Measurements from ENCODE around the gene ZNF385D.

Gene ZNF385D

DNA sequence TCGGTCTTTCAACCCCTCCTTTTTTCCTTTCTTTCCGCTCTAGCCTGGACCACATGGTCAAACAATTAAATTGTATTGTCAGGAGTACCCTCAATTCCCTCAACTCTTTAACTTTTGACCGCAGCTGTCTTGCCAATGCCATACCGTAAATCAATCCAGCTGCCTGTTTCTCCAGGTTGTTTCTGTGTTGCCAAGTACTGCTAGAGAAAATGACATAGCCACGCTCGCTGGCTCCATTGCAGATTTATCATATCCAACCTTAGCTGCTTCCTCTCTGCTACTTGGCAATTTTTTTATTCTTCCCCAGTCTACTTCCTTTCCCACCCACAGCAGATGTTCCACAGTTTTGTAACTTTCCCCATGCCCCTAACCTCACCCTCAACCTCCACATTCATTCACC lies 60.0 kb downstream of the ZNF385D start:
- H3K9ac ChIP-seq (ENCODE audit: insufficient read length): no peak overlapping the region

DNA sequence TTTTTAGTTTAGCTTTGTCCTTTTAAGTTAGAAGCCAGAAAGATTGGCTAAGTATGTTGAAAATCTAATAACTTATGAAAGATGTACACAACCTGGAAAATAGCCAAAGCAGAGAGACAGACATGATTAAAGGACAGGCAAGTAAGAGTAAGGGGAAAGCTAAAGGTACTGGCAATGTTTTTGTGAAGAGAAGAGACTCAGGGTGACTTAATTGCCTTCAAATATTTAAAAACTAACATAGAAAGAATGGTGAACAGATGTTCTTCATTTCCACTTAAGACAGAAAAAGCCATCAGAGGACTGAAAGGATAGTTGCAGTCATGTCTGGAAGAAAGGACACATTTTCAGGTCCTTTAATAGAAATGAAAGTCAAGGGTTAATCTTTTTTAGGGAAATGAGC lies 68.8 kb downstream of the ZNF385D start:
- DNase-seq (ENCODE audit: low read depth, low spot score): no peak
- H3K4me3 ChIP-seq: no peak overlapping the region
- no peaks in the 10 kb centered on the region for H3K36me3 ChIP-seq (ENCODE audit: insufficient read depth, low read length)
- H3K9ac ChIP-seq (ENCODE audit: insufficient read length): no peak overlapping the region
- no peak overlapping the region for H3K27ac ChIP-seq
- H3K9me3 ChIP-seq (ENCODE audit: low read depth, low read length): no peaks in the 10 kb centered on the region
- TF ChIP-seq POLR2AphosphoS5 (IDR thresholded peaks at IDR 0.05; ENCODE audit: borderline replicate concordance, low read depth, low read length) (no peak), EZH2 (IDR thresholded peaks at IDR 0.05) (no peak), FOXP2 (optimal IDR thresholded peaks at IDR 0.05; ENCODE audit: control extremely low read depth, extremely low read length, insufficient read depth) (no peak)

More for the DNA sequence above, 60.0 kb downstream of the ZNF385D start:
- no peak for TF ChIP-seq FOXP2 (optimal IDR thresholded peaks at IDR 0.05; ENCODE audit: control extremely low read depth, extremely low read length, insufficient read depth)
- no peak for TF ChIP-seq EZH2 (IDR thresholded peaks at IDR 0.05)
- no peak for TF ChIP-seq POLR2AphosphoS5 (IDR thresholded peaks at IDR 0.05; ENCODE audit: borderline replicate concordance, low read depth, low read length)
- no peak for DNase-seq (ENCODE audit: low read depth, low spot score)
- Histone ChIP-seq H3K9me3 (ENCODE audit: low read depth, low read length) (no peaks in the 10 kb centered on the region), H3K36me3 (ENCODE audit: insufficient read depth, low read length) (no peaks in the 10 kb centered on the region), H3K27ac (no peak overlapping the region), H3K4me3 (no peak overlapping the region)

DNA sequence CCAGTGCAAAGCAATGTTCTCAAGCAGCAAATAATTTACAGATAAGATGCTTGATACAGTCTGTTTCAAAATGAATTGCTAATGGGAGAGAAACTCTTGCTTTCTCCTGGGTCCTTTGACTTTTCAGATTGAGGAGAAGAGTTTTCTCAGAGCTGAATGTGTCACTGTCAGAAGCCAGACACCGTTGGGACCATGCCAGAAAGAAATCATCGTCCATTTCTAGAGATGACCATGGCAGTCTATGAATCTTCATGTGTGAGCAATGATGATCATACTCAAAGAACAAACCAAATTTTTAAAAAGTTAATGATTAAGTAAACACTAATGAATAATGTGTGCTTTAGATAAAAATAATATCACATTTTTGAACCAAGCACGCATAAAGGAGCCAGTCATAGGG lies 77.6 kb downstream of the ZNF385D start:
- Histone ChIP-seq H3K36me3 (ENCODE audit: insufficient read depth, low read length) (no peaks in the 10 kb centered on the region), H3K9me3 (ENCODE audit: low read depth, low read length) (no peaks in the 10 kb centered on the region), H3K9ac (ENCODE audit: insufficient read length) (no peak overlapping the region), H3K27ac (no peak overlapping the region), H3K4me3 (no peak overlapping the region)
- DNase-seq (ENCODE audit: low read depth, low spot score): no peak
- TF ChIP-seq EZH2 (IDR thresholded peaks at IDR 0.05): no peak
- no peak for TF ChIP-seq POLR2AphosphoS5 (IDR thresholded peaks at IDR 0.05; ENCODE audit: borderline replicate concordance, low read depth, low read length)
- TF ChIP-seq FOXP2 (optimal IDR thresholded peaks at IDR 0.05; ENCODE audit: control extremely low read depth, extremely low read length, insufficient read depth): no peak

DNA sequence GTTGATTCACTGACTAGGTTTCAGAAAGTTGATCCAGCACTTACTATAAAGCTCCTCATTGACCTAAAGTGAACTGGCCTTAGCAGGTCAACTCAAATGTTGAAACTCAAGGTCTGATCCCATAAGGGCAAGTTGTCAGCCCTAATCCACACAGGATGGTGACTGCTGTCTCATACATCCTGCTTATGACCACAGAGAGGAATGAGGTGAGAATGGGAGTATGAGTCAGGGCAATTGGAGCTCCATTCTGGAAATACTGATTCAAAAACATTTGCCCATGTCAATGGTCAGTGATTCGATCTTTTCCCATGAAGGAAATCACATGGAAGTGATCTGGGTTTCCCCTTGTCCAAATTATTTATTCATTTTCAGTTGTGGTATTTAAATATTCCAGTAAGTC lies 78.7 kb downstream of the ZNF385D start:
- H3K36me3 ChIP-seq (ENCODE audit: insufficient read depth, low read length): no peaks in the 10 kb centered on the region
- no peak for DNase-seq (ENCODE audit: low read depth, low spot score)
- H3K27ac ChIP-seq: no peak overlapping the region
- H3K4me3 ChIP-seq: no peak overlapping the region
- no peaks in the 10 kb centered on the region for H3K9me3 ChIP-seq (ENCODE audit: low read depth, low read length)
- TF ChIP-seq EZH2 (IDR thresholded peaks at IDR 0.05) (no peak), POLR2AphosphoS5 (IDR thresholded peaks at IDR 0.05; ENCODE audit: borderline replicate concordance, low read depth, low read length) (no peak), FOXP2 (optimal IDR thresholded peaks at IDR 0.05; ENCODE audit: control extremely low read depth, extremely low read length, insufficient read depth) (no peak)
- H3K9ac ChIP-seq (ENCODE audit: insufficient read length): no peak overlapping the region

DNA sequence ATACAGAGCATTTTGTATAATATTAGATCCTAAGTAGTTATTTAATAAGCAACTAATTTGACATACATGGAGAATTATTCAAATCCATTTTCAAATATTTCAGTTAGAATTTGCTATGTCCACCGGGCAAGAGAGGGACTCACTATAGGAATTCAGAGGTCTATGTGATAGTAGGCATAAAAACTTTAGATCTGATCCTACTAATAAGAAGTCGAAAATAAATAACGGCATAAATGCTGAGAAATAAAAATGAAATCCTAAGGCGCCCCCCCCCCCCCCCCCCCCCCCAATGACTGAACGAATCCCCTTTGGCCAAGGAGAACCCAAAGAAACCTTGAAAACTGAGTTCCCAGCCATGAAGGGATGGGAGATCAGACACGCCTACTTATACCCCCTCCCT lies 80.6 kb downstream of the ZNF385D start:
- H3K9me3 ChIP-seq (ENCODE audit: low read depth, low read length): no peaks in the 10 kb centered on the region
- DNase-seq (ENCODE audit: low read depth, low spot score): no peak
- no peak overlapping the region for H3K27ac ChIP-seq
- TF ChIP-seq EZH2 (IDR thresholded peaks at IDR 0.05) (no peak), FOXP2 (optimal IDR thresholded peaks at IDR 0.05; ENCODE audit: control extremely low read depth, extremely low read length, insufficient read depth) (no peak)
- H3K9ac ChIP-seq (ENCODE audit: insufficient read length): no peak overlapping the region
- no peak overlapping the region for H3K4me3 ChIP-seq
- no peaks in the 10 kb centered on the region for H3K36me3 ChIP-seq (ENCODE audit: insufficient read depth, low read length)

DNA sequence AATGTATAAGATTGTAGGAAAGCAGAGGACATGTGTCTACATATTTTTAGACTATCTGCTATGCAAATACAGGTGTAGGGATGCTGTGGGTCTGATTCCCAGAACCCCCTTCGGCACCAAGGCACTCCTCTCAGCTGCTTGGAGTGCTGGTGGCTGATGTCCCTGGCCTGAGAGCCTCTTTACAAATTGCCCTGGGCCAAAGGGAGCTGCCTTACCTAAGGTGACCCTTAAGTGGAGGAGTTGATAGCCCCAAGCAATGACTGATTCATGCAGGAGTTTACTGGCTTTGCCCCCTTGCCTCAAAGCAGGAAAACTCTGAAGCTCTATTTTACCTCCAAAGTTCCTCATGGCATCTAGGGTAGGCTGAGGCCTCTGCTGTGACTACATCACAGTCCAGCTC lies 83.0 kb downstream of the ZNF385D start:
- Histone ChIP-seq H3K36me3 (ENCODE audit: insufficient read depth, low read length) (no peaks in the 10 kb centered on the region), H3K9me3 (ENCODE audit: low read depth, low read length) (no peaks in the 10 kb centered on the region), H3K27ac (no peak overlapping the region), H3K4me3 (no peak overlapping the region), H3K9ac (ENCODE audit: insufficient read length) (no peak overlapping the region)
- DNase-seq (ENCODE audit: low read depth, low spot score): no peak
- no peak for TF ChIP-seq EZH2 (IDR thresholded peaks at IDR 0.05)

DNA sequence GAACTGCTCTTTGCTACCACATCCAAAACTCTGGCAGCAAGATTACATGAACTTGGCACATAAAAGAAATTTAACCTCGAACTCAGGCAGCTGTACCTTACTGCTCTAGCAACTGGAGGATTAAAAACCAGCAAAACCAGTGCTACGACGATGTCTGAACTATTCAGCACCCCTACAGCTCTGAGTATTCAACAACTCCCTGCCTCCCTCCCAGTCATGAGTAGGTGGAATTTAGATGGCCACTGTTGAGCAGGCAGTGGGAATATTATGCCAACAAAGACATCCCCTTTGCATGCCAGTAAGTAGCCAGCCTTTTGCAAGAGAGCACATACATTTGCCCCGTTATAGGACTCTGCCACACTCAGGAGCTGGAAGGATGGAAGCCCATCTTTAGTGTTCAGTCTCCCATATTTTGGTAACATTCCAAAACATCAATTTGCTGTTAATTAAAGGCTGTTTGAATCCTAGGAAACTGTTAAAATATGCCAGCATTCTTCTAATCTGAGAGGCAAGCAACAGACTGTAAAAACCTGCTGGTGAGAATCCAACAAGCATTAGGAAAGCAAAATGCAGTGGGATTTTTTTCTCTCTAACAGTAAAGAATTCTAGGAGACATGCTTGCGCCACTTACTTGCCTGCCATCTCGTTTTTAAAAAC lies 85.4 kb downstream of the ZNF385D start:
- no peak overlapping the region for H3K27ac ChIP-seq
- H3K9ac ChIP-seq (ENCODE audit: insufficient read length): no peak overlapping the region
- no peaks in the 10 kb centered on the region for H3K36me3 ChIP-seq (ENCODE audit: insufficient read depth, low read length)
- TF ChIP-seq POLR2AphosphoS5 (IDR thresholded peaks at IDR 0.05; ENCODE audit: borderline replicate concordance, low read depth, low read length): no peak
- TF ChIP-seq EZH2 (IDR thresholded peaks at IDR 0.05): no peak
- no peak for TF ChIP-seq FOXP2 (optimal IDR thresholded peaks at IDR 0.05; ENCODE audit: control extremely low read depth, extremely low read length, insufficient read depth)
- no peak overlapping the region for H3K4me3 ChIP-seq
- no peaks in the 10 kb centered on the region for H3K9me3 ChIP-seq (ENCODE audit: low read depth, low read length)
- no peak for DNase-seq (ENCODE audit: low read depth, low spot score)

DNA sequence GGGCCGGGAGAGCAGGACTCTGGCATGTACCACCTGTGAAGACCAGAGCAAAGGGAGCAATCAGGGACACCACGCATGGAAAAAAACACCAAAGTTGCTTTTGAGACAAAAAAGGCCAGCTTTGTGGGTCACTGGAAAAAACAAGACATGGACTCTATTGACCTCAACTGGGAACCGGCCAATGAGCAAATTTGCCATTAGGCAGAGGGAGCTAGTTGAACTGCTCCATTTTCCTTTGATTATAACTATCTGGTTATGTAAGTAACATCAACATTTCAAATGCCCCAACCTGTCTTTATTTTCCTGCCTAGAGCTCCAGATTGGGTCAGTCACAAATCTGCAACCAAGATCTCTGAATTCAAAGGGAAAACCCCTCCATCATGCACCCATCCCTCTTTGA lies 86.0 kb downstream of the ZNF385D start:
- no peak overlapping the region for H3K9ac ChIP-seq (ENCODE audit: insufficient read length)
- H3K27ac ChIP-seq: no peak overlapping the region
- H3K9me3 ChIP-seq (ENCODE audit: low read depth, low read length): no peaks in the 10 kb centered on the region
- H3K4me3 ChIP-seq: no peak overlapping the region
- no peaks in the 10 kb centered on the region for H3K36me3 ChIP-seq (ENCODE audit: insufficient read depth, low read length)
- no peak for DNase-seq (ENCODE audit: low read depth, low spot score)
- TF ChIP-seq FOXP2 (optimal IDR thresholded peaks at IDR 0.05; ENCODE audit: control extremely low read depth, extremely low read length, insufficient read depth) (no peak), EZH2 (IDR thresholded peaks at IDR 0.05) (no peak), POLR2AphosphoS5 (IDR thresholded peaks at IDR 0.05; ENCODE audit: borderline replicate concordance, low read depth, low read length) (no peak)

DNA sequence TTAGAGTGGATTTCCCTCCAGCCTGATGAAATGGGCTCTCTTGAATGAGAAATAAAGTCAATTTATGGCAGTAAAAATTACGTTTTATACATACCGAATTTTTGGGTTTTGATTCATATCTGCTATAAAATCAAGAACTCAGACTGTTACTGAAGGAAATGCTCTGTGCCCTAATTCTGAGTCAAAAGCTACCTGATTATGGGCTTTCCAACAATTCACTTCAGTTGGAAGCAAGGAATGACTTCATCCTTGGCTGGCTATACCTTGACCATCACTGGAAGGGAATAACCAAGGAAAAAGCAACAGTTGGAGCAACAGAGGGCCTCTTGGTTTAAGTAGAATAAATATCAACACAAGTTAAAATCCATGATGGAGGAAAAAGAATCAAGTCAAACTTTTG lies 88.6 kb downstream of the ZNF385D start:
- no peak for TF ChIP-seq FOXP2 (optimal IDR thresholded peaks at IDR 0.05; ENCODE audit: control extremely low read depth, extremely low read length, insufficient read depth)
- TF ChIP-seq POLR2AphosphoS5 (IDR thresholded peaks at IDR 0.05; ENCODE audit: borderline replicate concordance, low read depth, low read length): no peak
- no peak for TF ChIP-seq EZH2 (IDR thresholded peaks at IDR 0.05)
- no peak for DNase-seq (ENCODE audit: low read depth, low spot score)
- no peaks in the 10 kb centered on the region for H3K9me3 ChIP-seq (ENCODE audit: low read depth, low read length)
- no peak overlapping the region for H3K4me3 ChIP-seq
- no peaks in the 10 kb centered on the region for H3K36me3 ChIP-seq (ENCODE audit: insufficient read depth, low read length)
- H3K9ac ChIP-seq (ENCODE audit: insufficient read length): no peak overlapping the region
- no peak overlapping the region for H3K27ac ChIP-seq

Measured in SK-N-MC (cell line).